ENCODE results near the gene TCF7L1. TPM values are rescaled to one million over a fixed set of nuclear protein-coding genes. Genes with fewer than 3 reads are reported as not detected.

TCF7L1 gene
- total RNA-seq, 4 donors from 2014 or later, result 2.7 to 10.3 (median 8.2) TPM

DNA sequence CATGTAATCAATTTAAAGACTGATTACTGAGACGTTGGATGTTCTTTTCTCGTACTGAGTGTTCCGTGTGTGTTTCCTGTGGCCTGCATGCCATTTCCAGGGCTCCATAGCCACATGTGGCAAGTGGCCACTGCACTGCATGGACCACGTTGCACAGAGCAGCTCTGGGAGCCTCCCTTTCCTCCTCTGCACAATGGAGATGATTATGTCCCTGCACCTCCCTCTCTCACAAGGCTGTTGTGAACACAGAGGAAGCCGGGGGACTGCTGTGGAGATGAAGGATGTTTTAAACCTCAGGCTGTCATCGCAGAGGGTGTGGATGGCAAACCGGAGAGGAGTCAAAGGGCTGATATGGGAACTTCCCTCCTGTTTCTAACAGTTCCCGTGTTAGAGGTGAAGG lies 106.9 kb downstream of the TCF7L1 start:
- TF ChIP-seq, protein P1, sequence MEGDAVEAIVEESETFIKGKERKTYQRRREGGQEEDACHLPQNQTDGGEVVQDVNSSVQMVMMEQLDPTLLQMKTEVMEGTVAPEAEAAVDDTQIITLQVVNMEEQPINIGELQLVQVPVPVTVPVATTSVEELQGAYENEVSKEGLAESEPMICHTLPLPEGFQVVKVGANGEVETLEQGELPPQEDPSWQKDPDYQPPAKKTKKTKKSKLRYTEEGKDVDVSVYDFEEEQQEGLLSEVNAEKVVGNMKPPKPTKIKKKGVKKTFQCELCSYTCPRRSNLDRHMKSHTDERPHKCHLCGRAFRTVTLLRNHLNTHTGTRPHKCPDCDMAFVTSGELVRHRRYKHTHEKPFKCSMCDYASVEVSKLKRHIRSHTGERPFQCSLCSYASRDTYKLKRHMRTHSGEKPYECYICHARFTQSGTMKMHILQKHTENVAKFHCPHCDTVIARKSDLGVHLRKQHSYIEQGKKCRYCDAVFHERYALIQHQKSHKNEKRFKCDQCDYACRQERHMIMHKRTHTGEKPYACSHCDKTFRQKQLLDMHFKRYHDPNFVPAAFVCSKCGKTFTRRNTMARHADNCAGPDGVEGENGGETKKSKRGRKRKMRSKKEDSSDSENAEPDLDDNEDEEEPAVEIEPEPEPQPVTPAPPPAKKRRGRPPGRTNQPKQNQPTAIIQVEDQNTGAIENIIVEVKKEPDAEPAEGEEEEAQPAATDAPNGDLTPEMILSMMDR (IDR thresholded peaks at IDR 0.05; ENCODE audit: low read depth), result no peak

DNA sequence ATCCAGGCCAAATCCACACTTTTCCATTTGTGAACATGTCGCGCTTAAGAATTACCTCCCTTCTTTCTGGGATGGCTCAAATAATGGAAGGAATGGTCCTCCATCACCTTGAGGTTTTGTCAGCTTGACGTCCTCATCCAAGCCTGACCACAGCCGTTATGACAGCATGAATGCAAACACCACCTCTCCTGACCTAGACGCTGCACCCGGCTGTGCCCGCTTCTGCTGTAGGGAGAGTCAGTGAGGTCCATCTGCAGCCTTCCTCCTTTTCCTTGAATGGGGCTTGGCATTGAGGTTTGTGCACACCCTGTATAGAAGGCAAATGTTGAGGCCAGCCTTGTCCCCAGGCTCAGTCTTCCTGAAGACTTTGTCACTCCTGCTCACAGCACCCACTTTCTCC lies 109.1 kb downstream of the TCF7L1 start:
- TF ChIP-seq, protein P1 (IDR thresholded peaks at IDR 0.05; ENCODE audit: low read depth), result no peak

DNA sequence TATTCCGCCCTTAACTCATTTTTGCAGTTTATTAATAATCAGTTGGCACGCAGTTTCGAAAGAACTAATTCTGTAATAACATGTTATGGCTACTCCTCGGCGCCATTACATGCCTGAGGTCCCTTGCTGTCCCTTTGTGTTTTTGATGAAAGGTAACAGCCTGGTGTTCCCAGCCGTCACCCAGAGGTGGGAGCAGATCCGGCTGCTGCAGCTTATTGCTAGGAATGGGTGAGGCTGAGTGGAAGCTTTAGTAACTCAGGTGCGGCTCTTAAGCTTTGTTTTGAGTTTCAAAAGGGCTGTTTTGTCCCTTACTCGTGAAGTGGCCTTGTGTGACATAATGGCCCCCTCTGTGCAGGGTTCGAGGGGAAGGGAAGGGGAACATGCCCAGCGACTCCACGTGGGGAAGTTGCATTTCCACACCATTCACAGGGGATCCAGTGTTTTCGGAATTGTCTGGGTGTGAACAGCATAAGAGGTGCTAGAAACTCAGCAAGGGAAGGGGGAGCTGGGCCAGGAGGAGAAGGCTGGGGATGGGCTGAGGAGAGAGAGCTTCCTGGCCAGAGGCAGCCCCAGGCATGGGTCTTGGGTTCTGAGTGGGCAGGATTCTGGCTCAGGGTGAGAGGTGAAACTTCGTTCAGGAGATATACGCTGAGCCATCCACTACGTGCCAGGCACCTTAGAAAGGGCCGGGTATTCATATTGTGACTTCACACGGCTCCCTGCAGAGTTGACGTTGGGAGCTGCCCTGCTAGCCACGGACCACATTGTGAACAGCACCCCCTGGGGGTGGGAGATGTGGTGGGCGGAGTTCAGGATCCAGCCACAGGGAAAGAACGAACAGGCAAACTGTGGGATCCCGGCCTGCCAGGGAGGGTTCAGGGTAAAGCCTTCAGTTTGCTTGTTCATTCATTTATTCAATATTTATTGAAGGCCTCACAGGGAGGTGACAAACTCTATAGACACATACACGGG lies 110.2 kb downstream of the TCF7L1 start:
- TF ChIP-seq, protein P1 (IDR thresholded peaks at IDR 0.05; ENCODE audit: low read depth), result no peak

DNA sequence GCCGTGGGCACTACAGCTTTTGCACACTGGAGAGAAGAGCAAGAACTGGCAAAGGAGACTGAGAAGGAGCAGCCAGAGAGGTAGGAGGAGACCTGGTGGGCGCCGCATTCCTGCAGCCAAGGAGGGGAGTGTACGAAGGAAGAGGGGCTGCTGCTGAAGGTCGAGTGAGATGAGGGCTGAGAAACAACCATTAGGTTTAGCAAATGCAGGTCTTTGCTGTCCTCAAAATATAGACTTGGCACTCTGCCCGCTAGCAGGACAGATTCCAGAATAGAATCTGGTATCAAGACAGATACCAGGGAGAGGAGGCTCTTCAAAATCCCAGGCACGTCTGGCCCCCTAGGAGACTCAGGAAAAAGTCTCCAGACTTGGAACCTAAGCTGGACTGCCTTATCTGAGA lies 111.6 kb downstream of the TCF7L1 start:
- TF ChIP-seq, protein P1 (IDR thresholded peaks at IDR 0.05; ENCODE audit: low read depth), result no peak

DNA sequence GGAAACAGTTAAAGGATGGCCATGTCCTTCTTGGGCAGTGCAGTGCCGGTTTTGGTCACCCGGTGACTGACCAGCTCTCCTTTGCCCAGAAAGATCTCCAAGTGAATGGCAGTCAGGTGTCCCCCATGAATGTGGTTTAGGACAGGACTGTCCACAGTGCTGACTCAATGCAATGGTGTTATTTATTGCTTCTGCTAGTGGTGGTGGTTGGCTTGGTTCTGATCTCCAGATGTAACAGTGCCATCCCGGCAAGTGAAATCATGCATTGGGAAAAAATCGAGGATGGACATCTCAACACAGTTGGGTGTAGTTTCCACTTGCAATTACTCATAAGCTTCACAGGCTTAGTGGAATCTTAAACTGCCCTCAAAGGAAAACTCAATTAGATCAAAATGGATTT lies 112.7 kb downstream of the TCF7L1 start:
- TF ChIP-seq, protein P1 (IDR thresholded peaks at IDR 0.05; ENCODE audit: low read depth), result no peak

DNA sequence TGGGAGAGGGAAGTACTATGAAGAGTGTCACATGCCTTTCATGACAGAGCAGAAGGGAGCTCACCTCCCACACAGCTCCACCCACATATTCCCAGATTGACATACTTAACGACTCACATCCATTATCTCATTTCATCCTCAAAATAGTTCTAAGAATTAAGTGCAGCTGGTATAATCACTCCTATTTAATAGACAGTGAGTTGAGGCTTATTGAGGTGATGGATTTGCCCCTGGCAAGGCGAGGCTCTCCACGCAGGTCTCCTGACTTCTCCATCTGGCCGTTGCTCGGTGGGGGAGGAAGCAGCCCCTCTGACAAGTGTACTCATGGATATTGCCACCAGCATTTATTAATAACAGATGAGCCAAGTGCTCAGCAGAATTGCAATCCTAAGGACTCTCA lies 113.2 kb downstream of the TCF7L1 start:
- TF ChIP-seq, protein P1 (IDR thresholded peaks at IDR 0.05; ENCODE audit: low read depth), result no peak

DNA sequence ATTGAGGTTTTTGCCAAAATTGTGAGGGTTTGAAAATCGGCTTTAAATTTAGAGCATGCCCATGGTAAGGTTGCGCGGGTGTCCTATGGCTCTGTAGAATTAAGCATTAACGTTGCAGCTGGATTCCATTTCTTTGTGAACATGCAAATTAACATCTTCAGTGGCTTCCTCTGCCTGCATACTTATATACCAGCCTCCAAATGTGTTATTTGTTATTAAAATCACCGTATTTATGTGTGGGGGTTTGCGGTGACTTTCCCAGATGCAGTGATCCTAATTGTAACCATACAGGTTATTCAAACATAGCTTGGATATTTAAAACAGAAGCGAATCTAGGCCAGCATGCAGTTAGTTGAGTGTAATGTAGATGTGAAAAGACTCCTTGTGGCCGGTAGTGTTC lies 114.4 kb downstream of the TCF7L1 start:
- TF ChIP-seq, protein P1 (IDR thresholded peaks at IDR 0.05; ENCODE audit: low read depth), result no peak

All from subcutaneous adipose tissue (tissue), 4 donors.